ENCODE data around the gene ERCC2.
"Not testable (repeated sequence)": the region's sequence is repeated elsewhere in the genome, so short reads cannot be mapped to it uniquely, and the experiment has no call there.

The ERCC2 gene

DNA sequence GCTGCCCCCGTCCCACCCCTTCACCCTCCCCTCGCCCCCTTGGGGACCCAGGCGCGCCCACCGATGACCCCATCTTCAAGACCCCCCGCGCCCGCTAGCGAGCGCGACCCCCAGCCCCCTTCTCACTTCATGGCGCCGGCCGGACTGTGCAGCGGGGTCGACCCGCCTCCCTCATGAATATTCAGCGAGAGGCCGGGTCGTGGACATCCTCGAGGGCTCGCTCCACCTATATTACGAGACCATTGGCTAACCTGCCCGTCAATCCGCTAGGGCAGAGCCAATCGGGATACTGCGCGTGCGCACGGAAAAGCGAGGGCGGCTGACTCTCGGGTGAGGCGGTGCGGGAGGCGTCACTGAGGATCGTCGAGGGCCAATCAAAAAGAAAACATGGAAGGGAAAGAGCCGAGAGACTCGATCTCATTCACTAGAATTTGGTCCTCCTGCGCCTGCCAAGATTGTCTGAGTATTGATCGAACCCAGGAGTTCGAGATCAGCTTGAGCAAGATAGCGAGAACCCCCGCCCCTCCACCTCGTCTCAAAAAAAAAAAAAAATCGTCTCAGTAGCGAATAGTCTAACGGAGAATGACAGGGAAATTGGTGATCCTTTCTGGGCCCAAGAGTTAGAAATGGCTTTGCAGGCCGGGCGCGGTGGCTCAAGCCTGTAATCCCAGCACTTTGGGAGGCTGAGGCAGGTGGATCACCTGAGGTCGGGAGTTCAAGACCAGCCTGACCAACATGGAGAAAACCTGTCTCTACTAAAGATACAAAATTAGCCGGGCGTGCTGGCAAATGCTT is at the start of gene ERCC2:
ERCC2 (minus strand) TSS at position 164 of the 795 bp plus-strand sequence; CDS start at position 131, 33 bp downstream.
- peak; percentile 98 for DNase-seq (ENCODE audit: low read depth)

DNA sequence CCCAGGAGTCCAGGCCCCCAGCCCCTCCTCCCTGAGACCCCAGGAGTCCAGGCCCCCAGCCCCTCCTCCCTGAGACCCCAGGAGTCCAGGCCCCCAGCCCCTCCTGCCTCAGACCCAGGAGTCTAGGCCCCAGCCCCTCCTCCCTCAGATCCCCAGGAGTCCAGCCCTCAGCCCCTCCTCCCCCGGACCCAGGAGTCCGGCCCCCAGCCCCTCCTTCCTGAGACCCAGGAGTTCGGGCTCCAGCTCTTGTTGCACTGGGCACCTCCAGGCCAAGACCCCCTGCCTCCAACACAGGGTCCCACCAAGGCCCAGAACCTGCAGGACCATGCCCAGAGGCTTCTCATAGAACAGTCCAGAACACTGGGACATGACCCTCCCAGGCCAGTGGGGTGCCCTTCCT is 49.5 kb upstream of the ERCC2 start:
- no peak for DNase-seq (ENCODE audit: low read depth)

DNA sequence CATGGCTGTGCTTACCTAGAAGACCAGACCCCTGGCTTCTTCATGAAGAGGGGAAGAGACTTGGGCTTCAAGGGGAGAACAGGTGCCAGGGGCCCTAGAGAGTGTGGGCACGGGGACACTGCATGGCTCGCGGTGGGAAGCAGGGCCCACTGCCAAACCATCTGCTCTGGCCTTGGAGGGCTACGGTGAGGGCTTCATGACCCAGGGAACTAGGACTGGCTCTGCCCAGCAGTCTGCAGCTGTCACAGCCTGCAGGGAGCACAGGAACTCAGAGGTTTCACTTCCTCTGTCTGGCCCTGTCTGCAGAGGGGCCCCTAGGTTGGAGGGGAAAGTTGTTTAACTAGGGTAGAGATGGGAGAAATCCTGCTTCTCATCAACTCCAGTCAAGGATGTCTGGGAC is 49.0 kb upstream of the ERCC2 start:
- DNase-seq (ENCODE audit: low read depth): no peak

DNA sequence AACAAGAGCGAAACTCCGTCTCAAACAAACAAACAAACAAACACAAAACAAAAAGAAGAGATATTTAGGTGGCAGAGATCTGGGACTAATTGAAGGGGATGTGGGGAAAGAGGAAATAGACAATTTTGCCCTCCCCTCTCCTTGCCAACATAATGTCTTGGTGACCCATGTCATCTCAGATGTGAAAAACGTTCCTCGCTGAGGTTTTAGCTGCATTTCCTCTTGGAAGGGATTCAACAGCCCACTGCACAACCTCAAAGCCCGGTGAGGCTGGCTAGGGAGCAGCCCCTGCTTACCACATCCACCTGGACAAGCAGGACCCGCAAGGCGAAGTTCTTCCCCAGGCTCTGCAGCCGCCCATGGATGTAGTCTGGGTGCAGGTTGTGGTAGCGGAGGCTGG is 48.4 kb upstream of the ERCC2 start:
- no peak for DNase-seq (ENCODE audit: low read depth)

DNA sequence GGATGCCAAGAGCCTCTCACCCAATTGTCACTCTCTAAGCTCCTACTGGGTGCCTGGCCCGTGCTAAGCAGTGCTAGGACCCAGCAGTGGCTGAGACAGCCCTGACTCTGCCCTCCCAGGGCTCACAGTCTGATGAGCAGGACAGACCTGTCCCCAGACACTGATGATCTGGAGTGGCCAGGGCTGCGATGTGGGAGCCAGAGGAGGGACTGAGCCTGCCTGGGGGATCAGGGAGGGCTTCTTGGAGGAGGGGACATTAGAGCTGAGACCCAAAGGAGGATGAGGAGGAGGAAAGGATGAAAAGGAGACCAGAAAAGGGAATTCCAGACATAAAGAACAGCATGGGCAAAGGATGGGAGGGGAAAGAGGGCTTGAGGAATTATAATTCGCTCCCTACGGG is 46.8 kb upstream of the ERCC2 start:
- DNase-seq (ENCODE audit: low read depth): no peak

DNA sequence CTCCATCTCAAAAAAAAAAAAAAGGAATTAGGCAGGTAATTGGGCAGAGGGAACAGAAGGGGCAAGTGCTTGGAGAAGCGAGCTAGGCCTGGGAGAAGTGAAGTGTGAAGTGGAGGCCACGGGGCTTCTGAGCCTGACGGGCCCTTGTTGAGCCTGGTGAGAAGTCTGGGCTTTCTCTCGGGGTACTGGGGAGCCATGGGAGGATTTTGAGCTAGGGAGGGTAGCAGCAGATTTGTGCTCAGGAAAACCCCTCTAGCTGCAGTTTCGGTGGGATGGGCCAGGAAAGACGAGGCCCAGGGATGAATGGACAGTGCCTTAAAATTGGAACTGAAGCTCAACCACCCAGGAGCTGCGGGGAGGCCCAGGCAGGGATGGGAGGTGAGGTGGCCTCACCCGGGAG is 44.1 kb upstream of the ERCC2 start:
- DNase-seq (ENCODE audit: low read depth): no peak

DNA sequence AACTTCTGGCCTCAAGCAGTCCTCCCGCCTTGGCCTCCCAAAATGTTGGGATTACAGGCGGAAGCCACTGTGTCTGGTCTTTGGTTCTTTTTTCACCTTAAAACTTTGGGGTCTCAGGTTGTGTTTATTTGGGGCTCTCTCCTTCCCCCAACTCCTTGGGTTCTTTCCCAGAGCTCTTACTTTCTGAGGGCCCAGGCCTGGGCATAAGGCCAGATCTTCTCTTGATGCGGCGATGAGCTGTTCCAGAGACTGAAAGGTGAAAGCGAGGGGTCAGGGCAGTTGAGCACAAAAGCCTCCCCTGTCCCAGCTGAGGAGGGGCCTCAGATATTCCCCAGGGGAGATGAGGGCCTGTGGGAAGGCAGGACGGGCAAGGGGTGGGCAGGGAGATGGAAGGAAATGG is 43.1 kb upstream of the ERCC2 start:
- no peak for DNase-seq (ENCODE audit: low read depth)

DNA sequence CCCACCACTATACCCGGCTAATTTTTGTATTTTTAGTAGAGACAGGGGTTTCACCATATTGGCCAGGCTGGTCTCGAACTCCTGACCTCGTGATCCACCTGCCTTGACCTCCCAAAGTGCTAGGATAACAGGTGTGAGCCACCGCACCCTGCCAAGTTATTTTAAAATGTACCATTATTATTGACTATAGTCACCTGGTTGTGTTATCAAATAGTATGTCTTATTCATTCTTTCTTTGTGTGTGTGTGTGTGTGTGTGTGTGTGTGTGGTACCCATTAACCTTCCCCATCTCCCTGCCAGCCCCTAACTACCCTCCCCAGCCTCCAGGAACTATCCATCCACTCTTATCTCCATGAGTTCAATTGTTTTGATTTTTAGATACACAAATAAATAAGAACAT is 40.0 kb upstream of the ERCC2 start:
- DNase-seq (ENCODE audit: low read depth): not testable (repeated sequence)

DNA sequence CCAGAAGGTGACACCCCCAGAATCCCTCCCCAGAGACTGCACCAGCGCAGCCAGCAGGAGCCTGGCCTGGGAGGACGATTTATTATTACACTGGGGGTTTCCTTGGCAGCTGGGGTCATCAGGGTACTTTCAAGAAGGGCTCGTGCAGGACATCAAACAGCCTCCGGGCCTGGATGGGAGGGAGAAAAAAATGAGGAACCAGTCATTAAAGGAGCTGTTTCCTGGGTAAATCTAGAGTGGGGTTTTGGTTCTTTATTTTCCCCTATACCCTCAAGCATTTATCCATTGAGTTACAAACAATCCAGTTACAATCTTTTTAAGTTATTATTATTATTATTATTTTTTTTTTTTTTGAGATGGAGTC is 39.2 kb upstream of the ERCC2 start:
- DNase-seq (ENCODE audit: low read depth): no peak

DNA sequence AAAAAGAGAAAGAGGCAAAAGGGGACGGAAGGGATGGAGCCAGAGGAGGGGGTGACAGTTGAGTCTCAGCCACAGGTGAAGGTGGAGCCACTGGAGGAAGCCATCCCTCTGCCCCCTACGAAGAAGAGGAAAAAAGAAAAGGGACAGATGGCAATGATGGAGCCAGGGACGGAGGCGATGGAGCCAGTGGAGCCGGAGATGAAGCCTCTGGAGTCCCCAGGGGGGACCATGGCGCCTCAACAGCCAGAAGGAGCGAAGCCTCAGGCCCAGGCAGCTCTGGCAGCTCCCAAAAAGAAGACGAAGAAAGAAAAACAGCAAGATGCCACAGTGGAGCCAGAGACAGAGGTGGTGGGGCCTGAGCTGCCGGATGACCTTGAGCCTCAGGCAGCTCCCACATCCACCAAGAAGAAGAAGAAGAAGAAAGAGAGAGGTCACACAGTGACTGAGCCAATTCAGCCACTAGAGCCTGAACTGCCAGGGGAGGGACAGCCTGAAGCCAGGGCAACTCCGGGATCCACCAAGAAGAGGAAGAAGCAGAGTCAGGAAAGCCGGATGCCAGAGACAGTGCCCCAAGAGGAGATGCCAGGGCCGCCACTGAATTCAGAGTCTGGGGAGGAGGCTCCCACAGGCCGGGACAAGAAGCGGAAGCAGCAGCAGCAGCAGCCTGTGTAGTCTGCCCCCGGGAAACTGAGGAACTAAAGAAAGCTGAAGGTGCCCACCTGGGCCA is 38.6 kb upstream of the ERCC2 start:
- DNase-seq (ENCODE audit: low read depth): no peak

DNA sequence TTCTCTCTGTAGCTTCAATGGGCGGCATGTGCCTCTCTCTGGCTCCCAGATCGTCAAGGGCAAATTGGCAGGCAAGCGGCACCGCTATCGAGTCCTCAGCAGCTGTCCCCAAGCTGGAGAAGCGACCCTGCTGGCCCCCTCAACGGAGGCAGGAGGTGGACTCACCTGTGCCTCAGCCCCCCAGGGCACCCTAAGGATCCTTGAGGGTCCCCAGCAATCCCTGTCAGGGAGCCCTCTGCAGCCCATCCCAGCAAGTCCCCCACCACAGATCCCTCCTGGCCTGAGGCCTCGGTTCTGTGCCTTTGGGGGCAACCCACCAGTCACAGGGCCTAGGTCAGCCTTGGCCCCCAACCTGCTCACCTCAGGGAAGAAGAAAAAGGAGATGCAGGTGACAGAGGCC is 37.7 kb upstream of the ERCC2 start:
- DNase-seq (ENCODE audit: low read depth): no peak

DNA sequence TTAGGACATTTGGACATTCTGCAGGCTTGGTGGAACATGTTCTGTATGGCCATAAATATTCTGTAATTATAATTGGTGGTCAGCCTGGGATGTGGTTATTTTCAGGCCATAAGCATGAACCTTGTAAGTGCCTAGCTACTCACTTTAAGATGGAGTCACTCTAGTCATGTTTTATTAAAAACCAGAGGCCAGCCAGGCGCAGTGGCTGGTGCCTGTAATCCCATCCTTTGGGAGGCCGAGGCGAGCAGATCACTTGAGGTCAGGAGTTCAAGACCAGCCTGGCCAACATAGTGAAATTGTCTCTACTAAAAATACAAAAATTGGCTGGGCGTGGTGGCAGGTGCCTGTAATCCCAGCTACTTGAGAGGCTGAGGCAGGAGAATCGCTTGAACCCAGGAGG is 37.2 kb upstream of the ERCC2 start:
- not testable (repeated sequence) for DNase-seq (ENCODE audit: low read depth)

DNA sequence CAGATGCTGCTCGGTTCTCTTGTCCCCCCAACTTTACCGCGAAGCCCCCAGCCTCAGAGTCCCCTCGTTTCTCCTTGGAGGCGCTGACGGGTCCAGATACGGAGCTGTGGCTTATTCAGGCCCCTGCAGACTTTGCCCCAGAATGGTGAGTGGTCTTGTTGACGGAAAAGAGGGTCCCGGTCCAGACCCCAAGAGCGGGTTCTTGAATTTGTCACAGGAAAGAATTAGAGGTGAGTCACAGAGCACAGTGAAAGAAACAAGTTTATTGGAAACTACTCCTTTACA is 36.7 kb upstream of the ERCC2 start:
- DNase-seq (ENCODE audit: low read depth): no peak

DNA sequence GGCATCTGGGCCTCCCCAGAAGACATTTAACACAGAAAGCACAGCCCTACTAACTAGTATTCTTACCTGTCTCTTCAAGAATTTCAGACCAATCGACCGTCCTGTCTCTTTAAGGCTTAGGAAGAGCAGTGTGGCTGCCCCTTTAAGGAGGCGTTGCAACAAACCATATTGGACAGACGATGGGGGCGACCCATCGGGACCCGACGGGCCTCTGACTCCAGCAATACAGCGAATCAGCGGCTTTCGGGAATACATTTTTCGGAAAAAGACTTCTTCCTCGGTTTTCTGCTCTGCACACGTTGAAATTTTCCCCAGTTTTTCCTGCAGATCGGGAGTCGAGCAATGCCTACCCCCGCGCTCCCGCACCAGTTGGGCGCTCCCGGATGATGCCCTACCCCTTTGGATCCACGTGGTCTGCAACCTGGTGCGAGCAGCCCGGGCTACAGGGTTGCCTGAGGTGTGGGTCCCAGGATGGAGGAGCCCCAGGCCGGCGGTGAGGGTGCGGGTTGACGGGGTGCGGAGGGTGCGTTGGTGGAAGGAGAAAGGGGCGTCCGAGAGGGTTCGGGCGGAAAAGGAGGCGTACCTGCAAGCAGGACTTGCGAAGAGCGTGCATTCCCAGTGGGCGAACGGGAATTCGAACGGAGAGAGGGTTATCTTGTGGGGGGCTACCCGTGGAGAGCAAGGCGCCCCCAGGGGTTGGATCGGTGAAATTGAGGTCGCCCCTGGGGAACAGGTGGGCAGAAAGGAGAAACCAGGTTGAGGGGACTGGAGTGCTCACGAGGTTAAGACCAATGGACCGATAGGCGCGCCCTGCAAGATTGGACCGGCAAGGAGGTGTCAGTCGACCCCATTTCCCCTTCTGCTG is 36.1 kb upstream of the ERCC2 start, which contains the start of gene POLR1G:
POLR1G (plus strand) TSS at position 419 of the 865 bp plus-strand sequence; CDS start at position 472, 53 bp downstream.
- peak; percentile 80 for DNase-seq (ENCODE audit: low read depth)

DNA sequence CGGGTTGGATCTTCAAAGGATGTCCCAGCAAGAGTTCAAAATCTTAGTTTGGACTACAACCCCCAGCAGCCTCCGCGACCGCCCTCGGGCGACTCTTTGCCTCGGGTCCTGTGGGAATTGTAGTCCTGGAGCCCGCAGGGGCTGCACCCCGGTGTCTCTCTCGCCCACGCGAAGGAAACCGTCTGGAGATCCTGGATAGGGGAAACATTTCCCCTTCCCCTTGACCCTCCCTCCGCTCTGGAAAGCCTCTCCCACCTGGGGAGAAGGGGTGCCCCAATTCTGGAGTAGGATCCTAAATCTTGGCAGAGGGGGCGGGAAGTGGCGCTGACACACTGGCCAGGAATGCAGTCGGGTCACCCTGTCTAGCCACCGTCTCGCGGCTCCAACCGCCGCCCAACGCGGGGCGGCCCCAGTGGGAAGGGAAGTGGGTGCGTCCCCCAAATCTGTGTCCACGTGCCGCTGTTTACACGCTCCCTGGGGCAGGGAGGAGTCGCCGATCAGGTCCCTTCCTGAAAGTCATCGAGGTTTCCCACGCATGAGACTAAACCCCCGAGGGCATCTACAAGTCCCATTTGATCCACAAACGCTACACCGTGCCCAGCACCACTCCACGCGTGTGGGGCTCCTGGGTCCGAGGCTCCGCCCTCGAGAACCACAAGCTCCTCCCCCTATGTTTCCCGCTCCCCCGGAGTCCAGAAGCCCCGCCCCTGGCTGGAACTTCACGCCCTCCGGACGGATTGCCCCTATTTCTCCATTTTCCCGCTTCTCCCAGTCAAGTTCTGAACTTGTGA is 35.3 kb upstream of the ERCC2 start:
- peak; percentile 81 for DNase-seq (ENCODE audit: low read depth)

DNA sequence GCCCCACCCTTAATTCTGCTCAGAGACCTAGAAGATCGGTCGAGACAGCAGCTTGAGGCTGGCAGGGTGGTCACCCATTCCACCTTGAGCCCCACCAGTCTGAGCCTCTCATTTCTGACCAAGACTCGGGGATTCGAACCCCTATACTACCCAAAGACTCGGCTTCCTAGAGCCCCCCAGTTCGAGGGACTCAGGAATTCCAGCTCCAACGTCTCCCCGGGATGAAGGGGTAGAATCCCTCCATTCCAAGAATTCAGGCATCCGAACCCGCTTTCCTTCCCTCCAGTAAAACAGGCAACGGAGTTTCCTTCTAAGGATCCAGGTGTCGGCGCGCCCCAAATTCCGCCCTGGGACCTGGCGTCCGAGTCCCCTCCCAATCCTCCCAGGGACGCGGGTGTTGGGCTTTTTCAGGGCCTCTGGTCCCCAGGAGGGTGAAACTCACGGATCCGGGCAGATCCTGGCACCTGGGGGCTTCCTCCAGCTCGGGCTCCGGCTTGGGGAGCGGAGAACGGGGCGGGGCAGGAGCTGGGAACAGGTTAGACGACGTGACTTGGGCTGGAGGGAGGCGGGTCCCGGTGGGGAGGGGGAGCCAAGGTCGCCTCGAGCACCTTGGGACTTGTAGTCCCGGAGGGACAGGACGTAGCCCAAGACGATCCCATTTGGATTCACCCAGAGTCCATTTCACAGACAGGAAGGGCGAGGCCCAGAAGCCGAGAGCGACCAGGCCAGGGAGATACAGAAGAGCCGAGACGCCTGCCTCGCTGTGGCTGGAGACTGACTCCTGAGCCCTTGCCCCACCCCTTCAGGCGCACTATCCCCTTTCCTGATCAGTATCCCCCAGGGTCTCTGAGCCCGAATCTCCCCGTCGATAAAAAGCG is 34.4 kb upstream of the ERCC2 start, which contains the start of gene PPP1R13L:
PPP1R13L (minus strand) TSS at position 513 of the 878 bp plus-strand sequence. CDS start 6,751 bp downstream, outside the sequence.
- peak; percentile 63 for DNase-seq (ENCODE audit: low read depth)

DNA sequence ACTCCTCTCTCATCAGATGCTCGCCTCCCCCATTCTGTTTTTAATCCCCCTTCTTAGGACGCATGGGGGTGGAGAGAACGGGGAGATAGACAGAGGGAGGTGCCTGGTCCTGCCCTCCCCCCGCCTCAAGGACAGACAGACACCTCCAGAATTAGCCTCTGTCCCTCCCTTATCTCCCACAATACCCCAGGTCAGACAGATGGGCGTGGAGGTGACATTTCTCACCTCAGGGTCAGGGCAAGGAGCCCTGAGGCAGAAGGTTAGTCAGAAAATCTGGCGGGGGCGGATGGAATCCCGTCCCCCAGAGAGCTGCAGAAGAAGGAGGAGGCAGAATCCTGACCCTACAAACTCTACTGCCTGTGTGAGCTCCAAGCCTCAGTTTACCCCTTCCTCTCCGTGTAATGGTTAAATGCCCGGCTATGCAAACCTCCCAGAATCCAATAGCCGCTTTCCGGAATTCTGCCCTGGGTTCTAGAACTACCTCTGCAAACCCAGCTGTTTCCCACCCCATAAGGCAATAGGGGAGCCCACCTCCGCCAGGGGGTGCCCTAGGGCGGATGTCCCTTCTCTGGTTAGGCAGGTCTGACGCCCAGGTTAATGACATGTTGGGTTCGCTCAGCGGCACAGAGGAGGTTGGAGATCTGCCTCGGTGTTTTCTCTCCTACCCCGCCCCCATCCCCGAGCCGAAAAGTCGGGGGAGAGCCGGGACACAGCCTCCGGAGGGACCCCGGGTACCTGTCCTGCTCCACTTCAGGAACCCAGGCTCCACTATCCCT is 33.6 kb upstream of the ERCC2 start:
- peak; percentile 65 for DNase-seq (ENCODE audit: low read depth)

DNA sequence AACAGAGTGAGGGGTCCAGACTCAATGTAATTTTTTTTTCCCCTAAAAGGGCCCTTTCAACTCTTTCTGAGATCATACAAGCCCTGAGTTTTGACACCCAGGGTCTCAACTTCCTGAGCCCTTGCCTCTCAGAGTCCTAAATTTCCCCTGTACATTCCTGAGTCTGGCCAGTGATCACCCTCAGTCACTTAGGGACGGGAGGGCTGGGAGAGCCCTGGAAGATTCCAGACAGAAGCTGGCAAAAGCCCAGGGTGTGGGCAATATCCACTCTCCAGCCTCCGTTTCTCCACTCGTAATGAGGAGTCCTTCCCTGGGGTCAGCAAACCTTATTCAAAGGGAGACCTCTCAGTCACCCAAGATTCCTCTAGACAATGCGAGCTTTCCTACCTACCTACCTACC is 32.9 kb upstream of the ERCC2 start:
- no peak for DNase-seq (ENCODE audit: low read depth)

DNA sequence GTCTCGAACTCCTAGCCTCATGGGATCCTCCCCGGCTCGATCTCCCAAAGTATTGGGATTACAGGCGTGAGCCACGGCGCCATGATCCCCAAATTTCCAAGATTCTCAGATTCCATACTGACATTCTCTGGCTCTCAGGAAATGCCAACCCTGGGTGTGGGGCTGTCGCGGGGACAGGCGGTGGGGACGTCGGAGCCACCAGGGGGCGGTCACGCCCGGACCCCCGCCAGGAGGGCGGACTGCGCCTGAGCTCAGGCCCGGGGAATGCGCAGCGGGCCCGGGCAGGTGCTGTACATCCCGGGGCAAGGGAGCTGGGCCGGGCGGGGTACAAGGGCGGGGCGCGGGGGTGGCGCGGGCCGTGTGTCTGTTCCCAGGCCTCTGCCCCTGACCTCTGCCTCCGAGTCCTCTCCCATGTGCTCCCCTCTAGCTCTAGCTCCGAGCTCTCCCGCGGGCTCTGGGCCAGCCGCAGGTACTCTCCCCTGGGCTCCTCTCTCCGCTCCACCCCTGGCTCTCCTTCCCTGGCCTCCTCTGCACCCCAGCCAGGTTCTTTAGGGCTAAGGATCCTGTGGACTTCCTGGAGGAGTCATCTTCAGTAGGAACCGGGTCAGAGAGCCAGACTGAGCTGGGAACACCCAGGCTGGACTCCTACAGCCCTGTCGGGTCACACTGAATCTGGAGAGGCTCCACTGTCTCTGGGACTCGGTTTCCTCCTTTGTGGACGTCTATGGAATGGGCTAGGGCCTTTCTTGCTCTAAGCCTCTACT is 32.1 kb upstream of the ERCC2 start:
- no peak for DNase-seq (ENCODE audit: low read depth)

Data from amniotic epithelial cell (primary cell).